ENCODE results near the gene SPPL2B. TPM values are rescaled to one million over a fixed set of nuclear protein-coding genes. Genes with fewer than 3 reads are reported as not detected.

SPPL2B gene
- total RNA-seq, 1 experiment from 2014 or later: 73.7 TPM

- Histone ChIP-seq H3K4me1 (ENCODE audit: insufficient read depth, low read length) (no peaks in the 10 kb centered on the region), H3K27me3 (ENCODE audit: insufficient read depth, low read length) (peaks cover 21% of the 10 kb centered on the region; the same call in 1 of the 2 replicates), H3K23ac (ENCODE audit: insufficient read length, low read depth, low read length) (no peak overlapping the region), H3K56ac (ENCODE audit: insufficient read length, low read depth, low read length) (no peak overlapping the region), H4K20me1 (ENCODE audit: control insufficient read depth, insufficient read depth, insufficient read length) (no peaks in the 10 kb centered on the region), H3K14ac (ENCODE audit: insufficient read depth, low read length) (no peak overlapping the region), H4K91ac (ENCODE audit: insufficient read length, low read depth, low read length) (no peak overlapping the region), H3K79me2 (ENCODE audit: insufficient read depth, low read length) (no peaks in the 10 kb centered on the region), H2AK5ac (ENCODE audit: insufficient read length, low read length) (no peak overlapping the region), H3K4me2 (ENCODE audit: insufficient read depth, insufficient read length, low read length) (no peak overlapping the region), H2BK12ac (ENCODE audit: insufficient read length, low read depth, low read length) (no peak overlapping the region), H2BK15ac (ENCODE audit: low read depth, low read length) (no peak overlapping the region), H3K79me1 (ENCODE audit: insufficient read depth, low read depth, low read length, poor library complexity, severe bottlenecking) (no peaks in the 10 kb centered on the region), H3K4ac (ENCODE audit: low read depth, low read length) (no peak overlapping the region), H3K9me3 (ENCODE audit: control insufficient read depth, low read depth, low read length) (no peaks in the 10 kb centered on the region), H3K18ac (ENCODE audit: insufficient read length, low read depth, low read length) (no peak overlapping the region), H2BK5ac (ENCODE audit: insufficient read length, low read length) (no peak overlapping the region), H2BK20ac (ENCODE audit: low read depth, low read length, poor library complexity, severe bottlenecking) (no peak overlapping the region), H3K9ac (ENCODE audit: extremely low read depth, insufficient read length, low read length) (no peak overlapping the region), H2AFZ (ENCODE audit: low read length) (no peak overlapping the region), H4K5ac (ENCODE audit: insufficient read length, low read depth, low read length) (no peak overlapping the region), H3K27ac (ENCODE audit: insufficient read length, low read depth, low read length) (no peak overlapping the region), H3K23me2 (ENCODE audit: insufficient read length, low read depth, low read length, poor library complexity, severe bottlenecking) (no peaks in the 10 kb centered on the region), H3T11ph (ENCODE audit: low read length) (no peak overlapping the region), H4K8ac (replicated peaks; ENCODE audit: insufficient read length, low read depth, low read length) (no peak overlapping the region), H2BK120ac (ENCODE audit: low read depth, low read length, poor library complexity, severe bottlenecking) (no peak overlapping the region)
- no CpG with 5 or more reads among the region's 26 CpGs for WGBS (ENCODE audit: extremely low coverage, insufficient read length, low lambda C conversion rate)
- H3K4me3 Mint-ChIP-seq: no peak overlapping the region
- H3K9me3 Mint-ChIP-seq: no peaks in the 10 kb centered on the region
- no peak for DNase-seq
- no peaks in the 10 kb centered on the region for H3K36me3 Mint-ChIP-seq (ENCODE audit: insufficient read depth in 1 of 3, low read depth in 3 of 3)
- peaks cover 63% of the 10 kb centered on the region for H3K27me3 Mint-ChIP-seq (ENCODE audit: low read depth)
- H3K27ac Mint-ChIP-seq: no peak overlapping the region
- TF ChIP-seq CTCF (conservative IDR thresholded peaks at IDR 0.05): no peak
- H3K4me1 Mint-ChIP-seq: peaks cover 2 to 10% of the 10 kb centered on the region in 2 experiments; a peak in 3 of 4 replicates
Observed at GRCh38 chr19:2294687-2295335, 33.7 kb upstream of the SPPL2B start.

Measured in H9 (cell line).